G401.6 (cell line): ENCODE measurements around the gene KIR3DL1.
"Not testable (repeated sequence)": the region's sequence is repeated elsewhere in the genome, so short reads cannot be mapped to it uniquely, and the experiment has no call there.

Source experiments
- FAIRE-seq: peaks from 2 replicates; lab custom pipeline; 2012; peaks lifted over from hg19 to GRCh38; lab: Jason Lieb, UNC

The KIR3DL1 gene

GRCh38 chr19:54816251-54816650 is at the start of gene KIR3DL1:
Gene KIR3DL1 (plus strand): TSS chr19:54816468.
- FAIRE-seq = not testable (repeated sequence)

- not testable (repeated sequence) for FAIRE-seq
Observed at GRCh38 chr19:54769646-54770045, 46.6 kb upstream of the KIR3DL1 start, which contains the start of gene KIR2DL1. Gene KIR2DL1 (plus strand): TSS chr19:54769793. CDS start chr19:54769851, 58 bp downstream.

GRCh38 chr19:54770511-54770910 is 45.8 kb upstream of the KIR3DL1 start:
- FAIRE-seq = not testable (repeated sequence)

- FAIRE-seq = not testable (repeated sequence)
Observed at GRCh38 chr19:54771018-54771960, 45.0 kb upstream of the KIR3DL1 start.

GRCh38 chr19:54772666-54773065 is 43.6 kb upstream of the KIR3DL1 start:
- not testable (repeated sequence) for FAIRE-seq

GRCh38 chr19:54775095-54775815 is 41.0 kb upstream of the KIR3DL1 start:
- FAIRE-seq = not testable (repeated sequence)

- FAIRE-seq = not testable (repeated sequence)
Observed at GRCh38 chr19:54775830-54776229, 40.4 kb upstream of the KIR3DL1 start.

GRCh38 chr19:54777851-54778250 is 38.4 kb upstream of the KIR3DL1 start:
- not testable (repeated sequence) for FAIRE-seq

- FAIRE-seq = not testable (repeated sequence)
Observed at GRCh38 chr19:54778896-54779295, 37.4 kb upstream of the KIR3DL1 start.

- not testable (repeated sequence) for FAIRE-seq
Observed at GRCh38 chr19:54782916-54783315, 33.4 kb upstream of the KIR3DL1 start.

- FAIRE-seq = not testable (repeated sequence)
Observed at GRCh38 chr19:54786091-54786723, 30.1 kb upstream of the KIR3DL1 start.

GRCh38 chr19:54788154-54788553 is 28.1 kb upstream of the KIR3DL1 start:
- not testable (repeated sequence) for FAIRE-seq

GRCh38 chr19:54790711-54791110 is 25.6 kb upstream of the KIR3DL1 start:
- FAIRE-seq = no peak

- no peak for FAIRE-seq
Observed at GRCh38 chr19:54791476-54791875, 24.8 kb upstream of the KIR3DL1 start.

GRCh38 chr19:54792814-54793213 is 23.5 kb upstream of the KIR3DL1 start:
- no peak for FAIRE-seq

GRCh38 chr19:54795758-54796157 is 20.5 kb upstream of the KIR3DL1 start:
- no peak for FAIRE-seq

GRCh38 chr19:54803410-54803809 is 12.9 kb upstream of the KIR3DL1 start, which contains the start of gene KIR2DL4:
Gene KIR2DL4 (plus strand): TSS chr19:54803610. CDS start chr19:54803652, 42 bp downstream.
- FAIRE-seq = no peak

GRCh38 chr19:54804101-54804500 is 12.2 kb upstream of the KIR3DL1 start:
- FAIRE-seq = no peak

- FAIRE-seq = no peak
Observed at GRCh38 chr19:54804571-54804970, 11.7 kb upstream of the KIR3DL1 start.

GRCh38 chr19:54805665-54806515 is 10.4 kb upstream of the KIR3DL1 start:
- FAIRE-seq = no peak

GRCh38 chr19:54806516-54806838 is 9.8 kb upstream of the KIR3DL1 start:
- no peak for FAIRE-seq
